GM21529 (cell line): ENCODE results near the gene RPIA.
"Not testable (repeated sequence)": the region's sequence is repeated elsewhere in the genome, so short reads cannot be mapped to it uniquely, and the experiment has no call there.

Experiments
- ATAC-seq: cut with Tn5 transposase; IDR thresholded peaks from one replicate; pipeline ENCODE4 v1.9.1; 2021; ENCODE audit not compliant: unreplicated experiment

Gene RPIA

DNA sequence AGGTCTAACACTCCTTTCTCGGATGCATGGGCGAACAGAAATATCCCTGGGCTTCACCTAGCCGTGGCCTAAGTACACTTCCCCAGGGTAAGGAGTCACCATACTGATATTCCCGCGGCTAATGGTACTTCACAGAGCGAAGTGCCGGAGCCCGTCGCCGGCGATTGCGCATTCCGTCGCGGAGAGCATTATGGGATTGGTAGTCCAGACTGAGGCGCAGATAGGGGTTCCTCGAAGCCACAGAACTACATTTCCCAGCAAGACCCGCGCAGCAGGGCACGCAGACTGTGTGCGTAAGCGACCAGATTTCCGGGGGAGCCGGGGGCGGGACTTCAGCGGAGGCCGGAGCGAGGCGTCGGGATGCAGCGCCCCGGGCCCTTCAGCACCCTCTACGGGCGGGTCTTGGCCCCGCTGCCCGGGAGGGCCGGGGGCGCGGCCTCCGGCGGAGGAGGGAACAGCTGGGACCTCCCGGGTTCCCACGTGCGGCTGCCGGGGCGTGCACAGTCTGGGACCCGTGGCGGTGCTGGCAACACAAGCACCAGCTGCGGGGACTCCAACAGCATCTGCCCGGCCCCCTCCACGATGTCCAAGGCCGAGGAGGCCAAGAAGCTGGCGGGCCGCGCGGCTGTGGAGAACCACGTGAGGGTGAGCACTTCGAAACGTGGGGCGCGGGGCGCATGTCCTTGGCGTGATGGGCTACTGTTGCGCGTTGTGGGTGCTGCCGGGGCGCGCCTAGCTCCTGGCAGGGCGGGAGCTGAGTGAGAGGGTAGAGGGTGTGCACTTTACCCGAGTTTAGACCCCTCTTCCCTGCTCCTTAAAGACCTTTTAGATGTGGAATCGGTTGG, at the start of gene RPIA:
TSS of gene RPIA (plus strand) at position 335 of the 845 bp plus-strand sequence. CDS start at position 361, 26 bp downstream.
- peak; percentile 91 for ATAC-seq

DNA sequence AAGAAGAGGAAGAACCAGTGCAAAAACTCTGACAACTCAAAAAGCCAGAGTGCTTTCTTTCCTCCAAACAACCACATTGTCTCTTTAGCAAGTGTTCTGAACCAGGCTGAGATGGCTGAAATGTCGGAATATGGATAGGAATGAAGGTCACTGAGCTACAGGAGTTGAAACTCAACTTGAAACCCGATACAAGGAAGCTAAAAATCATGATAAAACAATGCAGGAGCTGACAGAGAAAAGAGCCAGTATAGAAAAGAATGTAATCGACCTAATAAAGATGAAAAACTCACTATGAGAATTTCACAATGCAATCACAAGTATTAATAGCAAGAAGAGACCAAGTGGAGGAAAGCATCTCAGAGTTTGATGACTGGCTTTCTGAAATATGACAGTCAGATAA, 49.2 kb upstream of the RPIA start:
- no peak for ATAC-seq

DNA sequence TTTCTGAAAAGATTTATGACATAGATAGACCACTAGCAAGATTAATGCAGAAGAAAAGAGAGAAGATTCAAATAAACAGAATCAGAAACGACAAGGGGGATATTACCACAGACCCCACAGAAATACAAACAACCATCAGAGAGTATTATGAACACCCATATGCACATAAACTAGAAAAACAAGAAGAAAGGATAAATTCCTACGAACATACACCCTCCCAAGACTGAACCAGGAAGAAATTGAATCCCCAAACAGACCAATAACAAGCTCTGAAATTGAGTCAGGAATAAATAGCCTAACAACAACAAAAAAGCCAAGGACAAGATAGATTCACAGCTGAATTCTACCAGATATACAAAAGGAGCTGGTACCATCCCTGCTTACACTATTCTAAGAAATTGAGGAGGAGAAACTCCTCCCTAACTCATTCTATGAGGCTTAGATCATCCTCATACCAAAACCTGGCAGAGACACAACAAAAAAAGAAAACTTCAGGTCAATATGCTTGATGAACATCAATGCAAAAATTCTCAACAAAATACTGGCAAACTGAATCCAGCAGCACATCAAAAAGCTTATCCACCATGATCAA, 46.1 kb upstream of the RPIA start:
- not testable (repeated sequence) for ATAC-seq

DNA sequence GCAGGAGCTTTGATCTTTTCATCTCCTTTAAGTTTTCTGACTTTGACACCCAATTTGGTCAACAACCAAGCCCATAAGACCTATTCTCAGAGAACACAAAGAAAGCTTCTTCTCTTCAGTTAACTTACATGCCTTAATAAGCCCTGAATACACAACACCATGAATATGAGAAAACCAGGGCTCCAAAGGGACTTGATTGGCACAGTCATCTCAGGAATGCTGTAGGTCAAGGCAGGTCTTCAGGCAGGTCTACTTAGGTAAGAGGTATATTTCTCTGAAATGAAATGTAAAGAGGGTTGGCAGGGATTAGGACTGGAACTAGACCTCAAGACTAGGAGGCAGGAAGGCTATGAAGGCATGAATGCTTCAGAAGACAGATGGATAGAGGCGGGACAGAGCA, 39.8 kb upstream of the RPIA start:
- no peak for ATAC-seq

DNA sequence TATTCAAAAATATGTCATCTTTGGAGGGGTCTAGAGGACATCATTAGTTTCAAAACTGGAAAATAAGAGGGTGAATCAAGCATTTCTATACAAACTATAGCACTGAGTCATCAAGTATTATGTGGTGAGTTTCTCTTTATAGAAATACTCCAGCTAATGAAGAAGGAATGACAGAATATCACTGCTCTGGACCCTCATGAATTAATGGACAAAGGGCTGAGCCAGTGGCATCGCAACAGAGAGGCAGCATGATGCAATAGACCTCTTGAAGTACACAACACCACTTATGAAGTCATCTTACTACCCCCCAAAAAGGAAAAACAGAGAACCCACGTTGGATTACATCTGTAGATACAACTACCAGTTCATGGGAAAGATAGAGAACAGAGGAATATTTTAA, 36.8 kb upstream of the RPIA start:
- ATAC-seq = no peak

DNA sequence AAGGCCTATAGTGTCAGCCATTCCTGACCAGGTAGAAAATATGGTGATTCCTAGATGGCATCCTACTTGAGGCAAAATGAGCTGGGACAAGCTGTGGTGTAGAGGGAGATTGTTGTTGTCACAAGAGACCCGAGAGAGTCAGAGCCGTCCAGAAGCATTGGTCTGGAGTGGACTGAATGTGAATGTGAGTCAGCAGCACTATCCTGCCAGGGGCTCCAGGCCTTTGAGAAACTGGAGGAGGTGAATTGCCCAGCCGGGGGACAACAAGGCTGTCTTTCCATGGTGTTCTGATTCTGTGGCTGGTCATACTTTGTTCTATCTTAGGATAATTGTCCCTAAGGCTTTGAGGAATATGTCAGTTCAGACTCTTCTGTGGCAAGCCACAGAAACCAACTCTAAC, 34.8 kb upstream of the RPIA start:
- ATAC-seq = no peak

DNA sequence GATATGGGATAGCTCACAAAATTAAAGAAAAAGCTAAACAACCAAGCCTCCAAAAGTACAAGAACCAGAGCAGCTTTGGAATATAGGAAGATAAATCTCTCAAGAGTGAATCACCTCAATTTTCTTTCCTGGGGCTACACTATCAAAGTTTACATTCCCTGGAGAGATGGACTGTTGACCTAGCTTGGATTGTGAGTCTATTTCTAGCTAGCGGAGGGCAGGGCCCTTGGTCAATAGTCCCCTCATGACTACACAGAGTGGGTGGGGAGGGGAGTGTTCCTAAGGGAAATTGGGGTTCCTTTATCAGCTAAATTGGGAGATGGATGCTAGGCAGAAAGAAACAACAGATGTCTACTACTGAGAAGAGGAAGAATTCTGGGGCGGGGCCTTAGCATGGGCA, 34.3 kb upstream of the RPIA start:
- no peak for ATAC-seq

DNA sequence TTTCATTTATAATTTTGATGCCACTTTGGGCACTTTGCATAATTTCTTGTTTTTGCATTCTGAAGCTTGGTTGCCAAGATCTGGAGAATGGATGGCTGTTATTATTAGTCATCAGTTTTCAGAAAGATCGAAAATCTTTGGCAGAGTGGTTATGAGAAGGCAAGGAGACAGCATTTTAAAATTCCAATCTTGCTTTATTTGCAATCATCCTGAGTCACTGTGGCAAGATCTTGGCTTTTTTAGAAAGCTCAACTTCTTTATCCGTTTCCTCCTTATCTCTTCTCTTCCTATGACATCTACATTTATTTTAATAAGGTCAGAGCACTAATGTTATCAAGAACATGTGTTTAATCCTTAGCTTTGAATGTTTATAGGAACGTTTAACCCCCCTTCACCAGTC, 33.1 kb upstream of the RPIA start:
- no peak for ATAC-seq

DNA sequence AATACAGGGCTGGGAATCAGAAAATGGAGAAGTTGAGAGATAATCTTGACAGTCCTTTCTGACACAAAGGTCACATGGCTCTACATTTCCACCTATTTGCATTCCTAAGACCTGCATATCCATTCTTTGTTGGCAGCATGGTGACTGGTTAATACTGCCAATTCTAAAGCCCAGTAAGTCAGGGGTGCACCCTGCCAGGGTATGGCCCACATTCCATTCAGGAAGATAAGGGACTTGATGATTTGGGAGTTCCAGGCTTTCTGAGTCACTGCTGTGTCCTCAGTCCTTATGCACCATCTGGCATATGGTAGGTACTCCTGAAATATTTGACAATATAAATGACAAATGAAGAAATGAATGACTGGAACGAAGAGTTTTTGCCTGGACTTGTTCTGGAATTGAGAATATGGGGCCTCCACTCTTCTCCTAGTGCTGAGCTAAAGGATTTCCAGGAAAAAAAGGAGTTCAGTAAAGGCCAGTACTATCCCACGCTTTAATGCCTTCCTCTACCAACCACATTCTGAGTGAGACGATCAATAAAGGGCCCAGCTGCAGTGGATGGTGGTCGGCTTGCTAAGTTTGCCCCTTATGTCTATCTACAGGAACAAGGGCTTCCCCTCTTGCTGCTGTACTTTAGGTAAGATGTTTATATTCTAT, 32.5 kb upstream of the RPIA start:
- no peak for ATAC-seq

DNA sequence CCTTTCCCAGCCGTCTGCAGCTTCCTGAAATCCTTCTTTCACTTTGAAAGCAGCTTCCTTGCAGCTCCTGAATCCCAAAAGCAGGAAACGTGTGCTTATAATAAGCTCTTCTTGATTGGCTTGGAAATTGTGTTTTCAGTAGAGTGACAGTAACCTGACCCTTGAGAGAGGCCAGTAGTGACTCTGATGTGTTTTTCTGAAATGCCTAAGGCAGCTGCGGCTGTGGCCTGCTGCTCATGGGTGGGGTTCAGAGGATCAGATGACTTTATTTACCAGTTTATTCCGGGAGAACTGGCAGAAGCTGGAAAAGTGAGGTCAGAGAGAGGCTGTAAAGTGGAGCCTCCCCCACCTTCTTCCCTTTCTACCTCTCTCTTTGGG, 31.9 kb upstream of the RPIA start:
- ATAC-seq = no peak

DNA sequence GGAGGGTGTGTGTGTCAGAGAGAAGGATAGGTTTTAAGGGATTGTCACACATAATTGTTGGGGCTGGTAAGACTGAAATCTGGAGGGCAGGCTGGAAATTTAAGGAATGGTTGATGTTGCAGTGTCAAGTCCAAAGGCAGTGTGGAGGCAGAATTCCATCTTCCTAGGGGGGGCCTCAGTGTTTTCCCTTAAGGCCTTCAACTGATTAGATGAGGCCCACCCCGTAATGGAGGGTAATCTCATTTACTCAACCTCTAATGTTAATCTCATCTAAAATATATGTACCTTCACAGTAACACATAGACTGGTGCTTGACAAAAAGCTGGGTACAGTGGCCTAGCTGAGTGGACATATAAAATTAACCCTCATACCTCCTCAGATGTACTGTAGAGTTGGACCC, 30.9 kb upstream of the RPIA start:
- ATAC-seq = no peak

DNA sequence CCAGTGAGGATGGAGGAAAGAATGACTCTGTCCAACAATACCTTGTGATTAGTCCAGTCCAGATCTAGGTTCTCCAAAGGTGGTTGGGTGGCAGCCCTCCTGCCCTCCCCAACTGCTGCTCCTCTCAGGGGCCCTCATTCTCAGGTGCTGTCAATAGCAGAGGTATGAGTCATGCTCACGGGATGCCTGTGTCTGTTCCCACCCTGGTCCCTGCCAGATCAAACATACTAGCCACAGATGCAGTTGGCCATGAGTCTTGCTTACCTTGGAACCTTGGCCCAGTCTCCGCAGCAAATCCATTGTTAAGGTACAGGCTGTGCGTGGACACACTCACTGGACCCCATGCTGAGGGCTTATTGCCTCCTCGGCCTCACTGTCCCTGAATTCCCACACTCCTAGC, 24.9 kb upstream of the RPIA start:
- no peak for ATAC-seq

DNA sequence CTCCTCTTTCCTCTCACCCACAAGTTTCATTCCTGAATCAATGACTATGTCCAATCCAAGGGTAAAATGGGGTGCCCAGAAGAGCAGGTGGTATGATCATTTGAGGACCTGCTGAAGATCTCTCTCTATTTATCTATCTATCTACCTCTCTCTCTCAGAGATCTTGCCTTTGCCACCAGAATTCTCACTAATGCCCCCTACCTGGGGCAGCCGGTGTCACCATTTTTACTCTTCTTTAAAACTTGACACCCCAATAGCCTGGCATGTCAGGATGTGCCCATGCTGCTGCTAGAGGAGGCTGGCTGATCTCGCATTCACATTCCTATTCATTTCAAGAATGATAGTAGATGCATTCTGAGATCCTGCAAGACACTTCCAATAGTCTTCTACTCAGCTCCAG, 24.3 kb upstream of the RPIA start:
- no peak for ATAC-seq

DNA sequence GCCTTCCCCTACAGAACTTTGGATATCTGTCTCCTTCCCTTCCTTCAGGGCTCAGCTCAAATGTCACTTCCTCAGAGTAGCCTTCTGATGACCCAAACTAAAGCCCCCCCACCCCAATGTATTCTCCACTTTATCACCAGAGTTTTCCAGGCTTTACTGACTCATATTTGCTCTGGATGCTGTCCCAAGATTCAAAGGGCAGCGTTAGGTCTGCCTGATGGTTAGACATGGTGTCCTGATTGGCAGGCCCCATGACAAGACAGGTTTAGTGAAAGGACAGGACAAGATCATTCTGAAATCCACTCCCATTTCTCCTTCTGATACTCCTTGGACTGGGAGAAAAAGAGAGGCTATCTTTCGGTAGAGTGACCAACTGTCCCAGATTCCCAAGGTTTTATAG, 22.6 kb upstream of the RPIA start:
- no peak for ATAC-seq

DNA sequence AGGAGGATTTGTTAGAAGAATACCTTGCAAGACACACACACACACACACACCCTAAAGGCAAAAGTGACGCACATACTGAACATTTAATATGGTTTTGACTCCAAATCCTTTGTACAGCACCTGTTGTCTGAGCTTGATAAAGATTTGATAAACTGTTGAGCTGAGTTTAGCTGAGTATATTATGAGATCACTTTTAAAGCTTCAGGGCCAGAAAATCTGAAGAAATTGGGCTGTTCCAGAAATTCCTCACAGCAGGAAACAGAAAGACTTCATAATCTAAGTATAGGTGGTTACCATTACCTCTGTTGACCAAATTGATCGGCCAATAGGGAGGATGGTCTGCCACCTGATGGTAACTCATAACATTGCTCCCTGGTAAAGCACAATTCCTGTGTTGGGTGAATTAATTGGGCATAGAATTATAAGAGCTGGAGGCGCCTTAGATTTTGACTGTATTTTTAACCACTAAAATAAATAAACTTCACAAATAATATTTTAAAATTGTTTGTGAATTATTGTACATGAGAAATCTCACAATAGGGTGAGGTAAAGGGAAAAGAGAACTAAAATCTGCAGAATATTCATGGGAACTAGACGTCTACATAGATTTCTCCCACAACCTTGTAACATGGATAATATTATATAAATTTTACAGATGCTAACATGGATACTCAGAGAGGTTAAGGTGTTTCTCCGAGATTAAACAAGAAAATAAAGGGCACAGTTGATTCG, 21.8 kb upstream of the RPIA start:
- peak; percentile 86 for ATAC-seq

DNA sequence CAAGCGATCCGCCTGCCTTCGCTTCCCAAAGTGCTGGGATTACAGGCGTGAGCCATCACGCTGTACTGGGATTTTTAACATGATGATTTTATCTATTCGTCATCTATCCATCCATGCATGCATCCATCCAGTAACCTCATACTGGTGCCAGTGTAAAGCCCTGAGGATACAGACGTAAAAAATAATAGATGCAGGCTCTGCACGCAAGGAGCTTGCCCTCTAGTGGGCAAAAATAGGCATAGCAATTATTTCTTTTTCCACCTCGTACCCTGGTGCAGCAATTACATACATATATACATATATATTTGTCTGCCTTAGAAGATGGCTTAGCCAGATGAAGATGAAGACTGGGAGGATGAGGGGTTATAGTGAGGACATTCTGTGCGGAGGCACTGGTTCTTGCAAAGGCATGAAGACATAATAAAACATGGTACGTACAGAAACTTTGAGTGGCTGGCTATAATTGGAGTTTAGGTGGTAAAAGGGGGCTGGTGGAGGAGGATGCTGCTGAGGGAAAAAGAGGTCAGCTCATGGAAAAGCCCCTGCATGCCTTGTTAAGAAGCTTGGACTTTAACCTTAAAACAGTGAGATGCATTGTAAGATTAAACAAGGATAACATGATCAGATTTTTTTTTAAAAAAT, 19.6 kb upstream of the RPIA start:
- peak; percentile 49 for ATAC-seq

DNA sequence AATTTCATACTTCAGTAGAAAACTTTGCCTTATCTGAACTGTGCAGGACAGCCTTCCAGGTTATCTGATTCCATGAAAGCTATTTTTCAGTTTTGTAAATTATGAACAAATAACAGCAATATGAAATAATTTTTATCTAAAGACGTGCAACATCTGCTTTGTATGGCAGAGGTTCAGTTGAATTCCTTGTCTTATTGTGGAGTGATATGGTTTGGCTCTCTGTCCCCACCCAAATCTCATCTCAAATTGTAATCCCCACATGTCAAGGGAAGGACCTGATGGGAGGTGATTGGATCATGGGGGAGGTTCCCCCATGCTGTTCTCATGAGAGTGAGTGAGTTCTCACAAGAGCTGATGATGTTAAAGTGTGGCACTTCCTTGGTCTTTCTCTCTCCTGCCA, 18.1 kb upstream of the RPIA start:
- no peak for ATAC-seq

DNA sequence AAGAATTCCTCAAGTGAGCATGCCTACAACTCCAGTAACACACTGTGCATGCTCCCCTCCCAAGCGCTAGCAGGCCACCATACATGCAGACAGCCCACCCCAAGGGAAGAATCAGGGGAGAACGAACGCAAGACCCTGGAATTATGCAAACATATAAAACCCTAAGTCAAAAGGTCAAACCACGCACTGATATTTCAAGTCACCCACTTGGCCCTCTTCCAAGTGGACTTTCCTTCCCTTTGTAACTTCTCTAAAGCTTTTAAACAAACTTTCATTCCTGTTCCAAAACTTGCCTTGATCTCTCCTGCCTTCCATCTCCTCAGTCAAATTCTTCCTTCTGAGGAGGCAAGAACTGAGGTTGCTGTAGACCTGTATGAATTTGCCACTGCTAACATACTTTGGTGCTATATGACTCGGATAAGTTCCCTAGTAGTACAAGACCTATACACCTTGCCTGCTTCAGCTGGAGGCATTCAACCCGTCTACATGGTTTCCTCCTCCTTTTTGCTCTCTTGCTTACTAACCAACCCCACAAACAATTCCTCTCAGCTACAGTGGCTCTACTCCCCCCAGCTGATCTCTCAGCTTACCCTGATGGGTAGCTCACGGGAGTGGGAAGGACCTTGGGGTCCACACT, 11.1 kb upstream of the RPIA start:
- no peak for ATAC-seq

DNA sequence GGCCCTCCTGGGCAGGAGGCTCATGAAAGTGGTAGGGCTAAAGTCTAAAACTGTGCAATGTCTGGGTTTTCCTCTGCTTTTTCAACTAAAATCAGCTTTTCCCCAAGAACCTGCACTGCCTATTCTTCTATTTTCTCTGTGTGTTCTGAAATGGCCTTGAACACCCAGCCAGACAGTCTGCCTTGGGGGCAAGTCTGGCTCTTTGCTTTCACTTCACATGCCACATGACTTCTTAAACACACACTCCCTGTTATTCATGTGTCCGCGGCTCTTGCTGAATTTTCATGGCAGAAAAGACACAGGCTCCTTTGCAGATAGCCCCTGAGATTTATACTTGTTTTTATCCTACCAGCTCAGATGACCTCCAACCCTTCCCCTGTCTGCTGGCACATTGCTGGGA, 10.6 kb upstream of the RPIA start:
- ATAC-seq = no peak

DNA sequence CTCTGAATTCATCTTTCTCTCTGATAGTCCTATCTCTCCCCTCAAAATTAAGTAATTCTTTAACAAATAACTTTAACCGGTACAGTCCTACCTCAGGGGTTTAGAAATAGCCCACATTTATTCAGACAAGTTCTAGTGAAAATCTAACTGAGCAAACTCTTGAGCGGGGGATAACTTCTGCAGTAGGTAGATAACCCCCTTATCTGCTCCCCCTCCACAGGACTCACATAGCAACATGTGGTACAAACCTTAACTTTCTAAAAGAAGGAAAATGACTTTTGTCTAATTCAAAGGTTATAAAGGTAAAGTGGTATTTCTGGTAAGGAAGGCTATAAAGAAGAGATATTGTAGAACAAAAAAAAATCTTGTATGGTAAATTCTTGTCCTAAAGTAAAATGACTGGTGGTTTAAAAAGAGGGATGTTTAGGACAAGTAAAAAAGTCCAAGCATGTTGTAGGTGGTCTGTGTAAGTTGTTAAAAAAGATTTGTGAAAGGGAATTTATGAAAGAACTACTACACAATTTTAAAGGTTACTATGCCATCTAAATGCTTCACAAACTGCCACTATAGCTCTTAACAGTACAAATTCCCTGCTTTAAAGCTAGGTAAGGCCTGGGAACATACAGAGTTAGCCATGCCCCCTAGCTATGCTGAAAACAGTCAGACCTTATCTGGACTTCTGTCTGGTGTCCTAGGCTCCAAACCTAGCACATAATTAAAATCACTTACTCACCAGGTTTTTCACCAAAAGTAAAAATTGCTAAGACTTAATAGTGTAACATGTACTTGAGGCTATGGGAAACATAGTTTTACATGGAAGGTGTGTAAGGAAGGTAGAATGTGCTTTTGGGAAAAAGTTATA, 8.1 kb upstream of the RPIA start:
- no peak for ATAC-seq
